Peyer's patch (tissue), 4 donors: ENCODE data around the gene TARM1.

ENCODE experiments used
- CTCF ChIP-seq, 6 experiments: fragments of 450-650 bp in 4 of 6; fragments of 200-600 bp in 2 of 6; sonication (generic) in 1 of 6; IDR thresholded peaks; one replicate each; pipeline ENCODE4 v1.5.1; 2017 to 2019; ENCODE audit warnings: antibody characterized with exemption in 6 of 6, mild to moderate bottlenecking in 3 of 6, moderate library complexity in 1 of 6
- POLR2A ChIP-seq, 2 donors: fragments of 450-650 bp; IDR thresholded peaks; one replicate each; pipeline ENCODE4 v1.5.1; 2017; ENCODE audit warnings: antibody characterized with exemption in 2 of 2, mild to moderate bottlenecking in 2 of 2, moderate library complexity in 2 of 2

- TF ChIP-seq CTCF (IDR thresholded peaks at IDR 0.05), result no peak
- no peak for TF ChIP-seq POLR2A (IDR thresholded peaks at IDR 0.05)
Observed at GRCh38 chr19:54106716-54107115, 25.6 kb upstream of the TARM1 start.
